Right lobe of liver (tissue), 4 donors: ENCODE data around the gene PCBD1.
"Not testable (repeated sequence)": the region's sequence is repeated elsewhere in the genome, so short reads cannot be mapped to it uniquely, and the experiment has no call there.

ENCODE experiments used
- CTCF ChIP-seq, 4 donors: fragments of 200-600 bp in 3 of 4; fragments of 450-650 bp in 1 of 4; IDR thresholded peaks; one replicate each; pipeline versions ENCODE4 v1.5.1 to v1.8.0; 2016 to 2022; ENCODE audit warnings: antibody characterized with exemption in 4 of 4, mild to moderate bottlenecking in 2 of 4
- POLR2A ChIP-seq: fragments of 450-650 bp; IDR thresholded peaks from one replicate; pipeline ENCODE4 v1.6.1; 2017; ENCODE audit warnings: antibody characterized with exemption, mild to moderate bottlenecking
- donor health status: DM: no; HTN: no; CAD: no.
- donor health status: DM: no; HTN: no; CAD: no.
- donor health status: DM: no; HTN: yes; CAD: no.

DNA sequence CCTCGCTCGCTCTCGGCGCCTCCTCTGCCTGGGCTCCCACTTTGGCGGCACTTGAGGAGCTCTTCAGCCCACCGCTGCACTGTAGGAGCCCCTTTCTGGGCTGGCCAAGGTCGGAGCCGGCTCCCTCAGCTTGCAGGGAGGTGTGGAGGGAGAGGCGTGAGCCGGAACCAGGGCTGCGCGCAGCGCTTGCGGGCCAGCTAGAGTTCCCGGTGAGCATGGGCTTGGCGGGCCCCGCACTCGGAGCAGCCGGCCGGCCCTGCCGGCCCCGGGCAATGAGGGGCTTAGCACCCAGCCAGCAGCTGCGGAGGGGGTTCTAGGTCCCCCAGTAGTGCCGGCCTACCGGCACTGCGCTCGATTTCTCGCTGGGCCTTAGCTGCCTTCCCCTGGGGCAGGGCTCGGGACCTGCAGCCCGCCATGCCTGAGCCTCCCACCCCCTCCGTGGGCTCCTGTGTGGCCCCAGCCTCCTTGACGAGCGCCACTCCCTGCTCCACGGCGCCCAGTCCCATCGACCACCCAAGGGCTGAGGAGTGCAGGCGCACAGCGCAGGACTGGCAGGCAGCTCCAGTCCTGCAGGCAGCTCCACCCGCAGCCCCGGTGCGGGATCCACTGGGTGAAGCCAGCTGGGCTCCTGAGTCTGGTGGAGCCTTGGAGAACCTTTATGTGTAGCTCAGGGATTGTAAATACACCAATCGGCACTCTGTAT is 26.7 kb downstream of the PCBD1 start:
- TF ChIP-seq POLR2A; CTCF (IDR thresholded peaks at IDR 0.05): not testable (repeated sequence)
